WI38 (cell line): ENCODE results near the gene MRPS27.

Experiments
- H3K4me3 ChIP-seq: 2 replicates; pipeline ENCODE4 v1.5.1; 2011; ENCODE audit warnings: low read depth, mild to moderate bottlenecking, control low read depth, low read length
- CTCF ChIP-seq: IDR thresholded peaks from 2 replicates; pipeline ENCODE4 v1.5.1; 2012; ENCODE audit warnings: low read depth, mild to moderate bottlenecking, control low read depth, low read length

The MRPS27 gene

GRCh38 chr5:72238712-72239445 is 81.2 kb downstream of the MRPS27 start:
- no peak for TF ChIP-seq CTCF
- H3K4me3 ChIP-seq, result no peak overlapping the region

- H3K4me3 ChIP-seq, result no peak overlapping the region
- no peak for TF ChIP-seq CTCF
Measured at GRCh38 chr5:72237879-72238278, 82.2 kb downstream of the MRPS27 start.

- H3K4me3 ChIP-seq, result no peak overlapping the region
- TF ChIP-seq CTCF, result no peak
Measured at GRCh38 chr5:72237415-72237814, 82.6 kb downstream of the MRPS27 start.

GRCh38 chr5:72235725-72236124 is 84.3 kb downstream of the MRPS27 start:
- no peak for TF ChIP-seq CTCF

GRCh38 chr5:72234868-72235267 is 85.2 kb downstream of the MRPS27 start:
- no peak overlapping the region for H3K4me3 ChIP-seq
- TF ChIP-seq CTCF, result no peak

More at GRCh38 chr5:72235725-72236124, 84.3 kb downstream of the MRPS27 start:
- H3K4me3 ChIP-seq, result no peak overlapping the region

GRCh38 chr5:72234265-72234700 is 85.8 kb downstream of the MRPS27 start:
- TF ChIP-seq CTCF, result no peak

GRCh38 chr5:72233835-72234234 is 86.2 kb downstream of the MRPS27 start:
- no peak overlapping the region for H3K4me3 ChIP-seq
- TF ChIP-seq CTCF, result no peak

More at GRCh38 chr5:72234265-72234700, 85.8 kb downstream of the MRPS27 start:
- H3K4me3 ChIP-seq, result no peak overlapping the region
